ENCODE results near the gene PPL.

GRCh38 chr16:4840984-4841383 is 96.0 kb downstream of the PPL start:
- no peak for TF ChIP-seq KDM4A (IDR thresholded peaks at IDR 0.05; ENCODE audit: low read depth, low read length, severe bottlenecking)
- no peak for TF ChIP-seq RFX5 (IDR thresholded peaks at IDR 0.05; ENCODE audit: borderline replicate concordance, low read depth, low read length)
- no peak for TF ChIP-seq ATF2 (IDR thresholded peaks at IDR 0.05; ENCODE audit: low read length)
- no peak for TF ChIP-seq RAD21 (IDR thresholded peaks at IDR 0.05 in 1 of 2, conservative IDR thresholded peaks at IDR 0.05 in 1 of 2; ENCODE audit: low read depth in 2 of 2, low read length in 2 of 2)
- TF ChIP-seq CTCF (IDR thresholded peaks at IDR 0.05; ENCODE audit: control extremely low read depth in 1 of 3, insufficient read depth in 1 of 3, low read depth in 1 of 3, low read length in 3 of 3) = no peak
- TF ChIP-seq EP300 (IDR thresholded peaks at IDR 0.05; ENCODE audit: borderline replicate concordance in 1 of 2, low read depth in 2 of 2, low read length in 2 of 2) = no peak
- no peak for TF ChIP-seq EGR1 (IDR thresholded peaks at IDR 0.05; ENCODE audit: borderline replicate concordance, low read depth, low read length)
- no peak for TF ChIP-seq USF2 (IDR thresholded peaks at IDR 0.05; ENCODE audit: low read length)

All from H1 (cell line).